ENCODE measurements around the gene PLA2G4E. TPM values are rescaled to one million over a fixed set of nuclear protein-coding genes. Genes with fewer than 3 reads are reported as not detected.

Gene PLA2G4E
- total RNA-seq, 1 donor from 2014 or later, result not detected

- no peak for DNase-seq (ENCODE audit: low read depth, low spot score)
Measured at GRCh38 chr15:41979493-41980266, 41.2 kb downstream of the PLA2G4E start.

DNA sequence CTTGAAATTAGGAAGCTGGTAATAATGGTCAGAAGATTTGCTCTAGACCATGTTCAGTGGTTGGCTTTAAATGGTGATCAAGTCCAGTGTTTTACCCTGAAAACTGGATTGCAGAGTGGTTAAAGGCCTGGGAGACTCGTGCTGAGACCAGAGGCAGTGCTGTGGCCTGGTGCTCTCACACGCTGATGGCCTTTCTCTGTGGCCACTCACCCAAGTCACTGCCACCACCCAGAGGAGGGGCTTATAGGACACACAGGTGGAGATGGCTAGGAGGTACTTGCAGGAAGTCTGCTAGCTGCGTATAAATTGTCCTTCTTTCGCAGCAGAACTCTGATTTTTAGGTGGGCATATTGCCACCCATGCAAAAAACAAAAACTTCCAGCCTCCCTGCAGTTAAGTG lies 42.3 kb downstream of the PLA2G4E start:
- no peak for DNase-seq (ENCODE audit: low read depth, low spot score)

- no peak for DNase-seq (ENCODE audit: low read depth, low spot score)
Measured at GRCh38 chr15:41977757-41978383, 43.0 kb downstream of the PLA2G4E start.

DNA sequence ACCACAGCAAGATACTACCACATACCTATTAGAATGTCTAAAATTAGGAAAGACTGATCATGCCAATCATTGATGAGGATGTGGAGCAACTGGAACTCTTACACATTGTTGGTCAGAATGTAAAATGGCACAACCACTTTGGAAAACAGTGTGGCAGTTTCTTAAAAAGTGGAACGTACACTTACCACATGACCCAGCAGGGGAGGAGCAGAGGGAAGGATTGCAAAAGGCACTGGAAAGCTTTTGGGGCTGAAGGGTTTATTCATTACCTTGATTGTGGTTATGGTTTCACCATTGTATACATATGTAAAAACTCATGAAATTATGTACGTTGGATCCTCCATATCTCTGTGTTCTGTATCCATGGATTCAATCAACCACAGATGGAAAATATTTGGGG lies 45.2 kb downstream of the PLA2G4E start:
- DNase-seq (ENCODE audit: low read depth, low spot score), result no peak

- no peak for DNase-seq (ENCODE audit: low read depth, low spot score)
Measured at GRCh38 chr15:41974041-41974440, 46.8 kb downstream of the PLA2G4E start.

- peak; percentile 98 for DNase-seq (ENCODE audit: low read depth, low spot score)
Measured at GRCh38 chr15:41972253-41973242, 48.3 kb downstream of the PLA2G4E start, which contains the start of gene EHD4. EHD4 (minus strand) TSS chr15:41972557; CDS start chr15:41972494, 63 bp downstream.

- DNase-seq (ENCODE audit: low read depth, low spot score), result no peak
Measured at GRCh38 chr15:41971895-41972252, 49.0 kb downstream of the PLA2G4E start.

DNA sequence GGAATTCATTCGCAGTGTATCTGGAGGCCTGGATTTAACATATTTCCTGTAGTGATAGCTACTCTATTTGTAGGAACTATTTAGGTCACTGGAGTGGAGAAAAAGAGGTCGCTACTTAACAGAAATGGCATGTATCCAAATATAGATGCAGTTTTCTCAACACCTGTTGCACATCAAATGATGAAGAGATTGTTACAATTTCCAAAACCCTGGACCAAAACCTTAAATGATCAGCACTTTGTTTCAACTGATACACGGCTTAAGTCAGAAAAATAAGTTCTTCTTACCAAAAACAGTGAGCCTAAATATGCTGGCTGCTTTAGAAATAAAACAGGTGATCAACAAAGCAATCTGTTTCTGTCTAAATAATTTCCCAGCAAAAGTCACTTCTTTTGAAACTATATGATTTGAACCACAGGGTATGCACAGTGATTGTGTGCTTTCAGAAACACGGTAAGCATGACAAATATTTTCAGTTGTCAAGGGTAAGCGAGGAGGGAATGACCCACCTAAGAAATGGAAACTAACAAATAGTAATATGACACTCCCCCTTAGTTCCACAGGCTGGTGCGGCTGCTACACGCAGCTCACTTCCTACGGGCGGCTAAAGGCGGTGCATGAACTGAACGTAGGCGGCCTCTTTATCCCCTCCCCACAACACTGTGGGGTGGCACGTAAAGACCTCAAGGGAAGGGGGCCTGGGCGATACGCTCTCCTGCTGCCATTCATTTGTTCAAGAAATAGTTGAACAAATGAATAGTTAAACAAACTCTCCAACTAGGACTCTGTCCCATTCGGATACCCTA lies 49.5 kb downstream of the PLA2G4E start:
- peak; percentile 49 for DNase-seq (ENCODE audit: low read depth, low spot score)

- DNase-seq (ENCODE audit: low read depth, low spot score), result no peak
Measured at GRCh38 chr15:41970456-41970855, 50.4 kb downstream of the PLA2G4E start.

- no peak for DNase-seq (ENCODE audit: low read depth, low spot score)
Measured at GRCh38 chr15:41969851-41970431, 50.9 kb downstream of the PLA2G4E start.

GRCh38 chr15:41968701-41969100 lies 52.1 kb downstream of the PLA2G4E start:
- no peak for DNase-seq (ENCODE audit: low read depth, low spot score)

DNA sequence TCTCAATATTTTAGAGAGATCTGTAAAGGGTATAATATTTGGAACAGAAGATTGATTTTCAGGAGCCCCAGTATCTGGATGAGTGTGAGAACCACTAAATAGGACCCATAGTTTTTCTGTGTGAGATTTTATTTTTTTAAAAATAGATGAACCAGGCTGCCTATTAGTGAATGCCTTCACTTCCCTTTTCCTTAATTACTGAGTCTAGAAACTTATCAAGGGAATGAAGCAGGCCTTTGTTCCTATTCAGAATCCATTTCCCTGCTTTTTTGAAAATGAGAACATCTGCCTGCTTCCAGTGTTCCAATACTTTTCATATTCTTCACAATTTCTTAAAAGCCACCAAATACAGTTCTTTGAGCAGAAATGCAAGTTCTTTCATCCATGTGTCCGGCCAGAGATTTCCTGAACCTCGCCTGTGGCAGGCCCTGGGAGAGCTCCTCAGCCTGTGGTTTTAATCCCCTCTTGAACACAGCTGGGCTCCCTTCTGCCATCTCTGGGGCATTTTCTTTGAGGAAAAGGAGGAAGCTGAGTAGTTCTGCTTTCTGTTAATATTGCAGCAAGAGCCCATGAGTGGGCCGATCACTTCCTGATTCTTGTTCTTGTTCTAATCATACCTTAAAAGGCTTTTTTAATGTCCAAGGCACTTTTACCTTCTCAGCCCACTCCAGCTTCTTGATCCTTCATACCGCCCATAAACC lies 53.2 kb downstream of the PLA2G4E start:
- peak; percentile 43 for DNase-seq (ENCODE audit: low read depth, low spot score)

DNA sequence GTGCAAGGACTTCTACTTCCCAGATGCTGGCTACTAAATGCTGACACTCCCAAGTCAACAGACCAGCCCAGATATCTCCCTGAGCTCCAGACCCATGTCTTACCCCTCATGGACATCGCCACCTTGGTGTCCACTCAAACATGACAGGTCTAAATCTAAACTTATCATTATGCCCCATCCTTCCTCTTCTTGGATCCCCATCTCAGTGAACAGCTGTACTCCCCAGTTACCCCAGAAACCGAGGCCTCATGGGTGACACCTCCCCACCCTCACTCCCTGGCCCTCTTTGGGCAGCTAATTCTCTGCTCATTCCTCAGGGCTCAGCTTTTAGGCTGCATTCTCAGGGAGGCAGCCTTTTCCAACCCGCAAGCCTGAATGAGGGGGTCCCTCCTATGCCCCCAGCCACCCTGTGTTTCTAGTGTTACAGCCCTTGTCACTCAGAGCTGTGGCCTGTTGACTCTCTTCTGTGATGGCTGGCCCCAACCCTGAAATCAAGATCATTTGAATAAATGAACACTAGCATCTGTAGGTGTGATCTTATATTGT lies 53.8 kb downstream of the PLA2G4E start:
- DNase-seq (ENCODE audit: low read depth, low spot score), result no peak

DNA sequence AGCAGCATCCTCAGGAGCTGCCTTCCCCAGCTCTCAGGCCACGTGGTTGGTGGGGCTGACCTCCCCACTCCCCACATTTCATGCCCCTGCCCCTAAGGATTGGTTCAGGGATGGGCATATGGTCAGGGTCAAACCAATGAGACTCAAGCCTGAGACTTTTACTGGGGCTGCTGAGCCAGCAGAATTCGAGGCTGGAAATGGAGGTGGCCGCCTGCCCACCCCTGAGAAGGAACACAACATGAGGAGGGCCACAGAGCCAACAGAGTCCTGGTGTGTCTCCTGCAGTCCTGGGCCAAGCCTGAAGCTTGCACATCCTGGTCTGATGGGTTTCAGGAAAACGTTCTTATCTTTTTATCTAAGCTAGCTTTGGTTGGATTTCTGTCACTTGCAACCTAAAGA lies 54.4 kb downstream of the PLA2G4E start:
- no peak for DNase-seq (ENCODE audit: low read depth, low spot score)

- DNase-seq (ENCODE audit: low read depth, low spot score), result no peak
Measured at GRCh38 chr15:41965441-41966413, 55.1 kb downstream of the PLA2G4E start.

DNA sequence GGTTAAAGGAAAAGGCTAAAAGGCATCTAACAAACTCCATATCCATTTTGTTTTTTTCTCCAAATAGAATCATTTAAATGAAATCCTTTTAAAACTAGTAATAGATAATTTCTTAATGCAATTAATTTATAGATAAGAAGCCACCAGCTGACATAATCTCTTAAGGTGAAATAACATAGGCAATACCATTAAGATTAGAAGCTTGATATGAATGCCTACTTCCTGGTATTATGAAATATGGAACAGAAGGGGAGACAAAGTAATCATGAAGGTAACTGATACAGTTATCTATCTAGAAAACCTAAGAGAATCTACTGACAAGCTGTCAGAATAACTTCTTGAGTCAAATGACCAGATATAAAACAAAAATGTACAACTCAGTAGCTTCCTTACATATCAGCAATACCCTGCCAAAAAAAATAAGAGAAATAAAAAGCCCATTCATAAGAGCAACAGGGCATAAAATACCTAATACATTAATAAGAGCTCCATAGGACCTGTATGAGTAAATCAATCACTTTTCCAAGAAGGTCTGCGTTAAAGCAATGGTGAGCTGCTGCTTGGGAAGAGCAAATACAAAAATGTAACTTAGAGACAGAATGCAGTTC lies 59.1 kb downstream of the PLA2G4E start:
- no peak for DNase-seq (ENCODE audit: low read depth, low spot score)

- no peak for DNase-seq (ENCODE audit: low read depth, low spot score)
Measured at GRCh38 chr15:41961001-41961518, 59.8 kb downstream of the PLA2G4E start.

DNA sequence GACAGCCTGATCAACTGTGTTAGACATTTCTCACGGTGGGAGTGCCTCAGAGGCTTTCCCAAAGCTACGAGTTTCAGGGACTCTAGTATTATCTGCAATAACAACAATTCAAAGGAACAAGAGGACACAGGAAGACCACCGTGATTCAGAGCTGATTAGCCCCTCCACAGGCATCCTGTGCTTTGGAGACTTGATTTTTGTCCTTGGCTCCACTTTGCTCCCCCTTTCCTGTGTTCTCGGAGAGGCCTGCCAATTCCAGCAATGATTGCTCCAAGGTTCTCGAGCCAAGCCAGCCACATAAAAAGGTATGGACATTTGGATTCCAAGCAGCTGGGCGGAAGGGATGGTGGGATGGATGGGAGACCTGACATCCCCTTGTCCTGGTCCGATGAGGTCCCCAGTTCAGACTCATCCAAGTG lies 62.8 kb downstream of the PLA2G4E start:
- DNase-seq (ENCODE audit: low read depth, low spot score), result peak; percentile 74
